ENCODE measurements around the gene ATAT1.
A peak's percentile ranks its signal among the peaks of the same experiment; 100 is the strongest.

Gene ATAT1

GRCh38 chr6:30591008-30591407 lies 35.7 kb upstream of the ATAT1 start (continued):
- TF ChIP-seq, protein P1, sequence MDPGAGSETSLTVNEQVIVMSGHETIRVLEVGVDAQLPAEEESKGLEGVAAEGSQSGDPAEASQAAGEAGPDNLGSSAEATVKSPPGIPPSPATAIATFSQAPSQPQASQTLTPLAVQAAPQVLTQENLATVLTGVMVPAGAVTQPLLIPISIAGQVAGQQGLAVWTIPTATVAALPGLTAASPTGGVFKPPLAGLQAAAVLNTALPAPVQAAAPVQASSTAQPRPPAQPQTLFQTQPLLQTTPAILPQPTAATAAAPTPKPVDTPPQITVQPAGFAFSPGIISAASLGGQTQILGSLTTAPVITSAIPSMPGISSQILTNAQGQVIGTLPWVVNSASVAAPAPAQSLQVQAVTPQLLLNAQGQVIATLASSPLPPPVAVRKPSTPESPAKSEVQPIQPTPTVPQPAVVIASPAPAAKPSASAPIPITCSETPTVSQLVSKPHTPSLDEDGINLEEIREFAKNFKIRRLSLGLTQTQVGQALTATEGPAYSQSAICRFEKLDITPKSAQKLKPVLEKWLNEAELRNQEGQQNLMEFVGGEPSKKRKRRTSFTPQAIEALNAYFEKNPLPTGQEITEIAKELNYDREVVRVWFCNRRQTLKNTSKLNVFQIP (CRISPR knock-in tag; IDR thresholded peaks at IDR 0.05; ENCODE audit: borderline replicate concordance, low read depth): no peak
- TF ChIP-seq OSR1 (CRISPR knock-in tag; IDR thresholded peaks at IDR 0.05) (no peak), RARB (CRISPR knock-in tag; IDR thresholded peaks at IDR 0.05) (no peak), ZC3H10 (CRISPR knock-in tag; IDR thresholded peaks at IDR 0.05) (no peak), ESRRG (CRISPR knock-in tag; IDR thresholded peaks at IDR 0.05) (no peak), ARNTL (CRISPR knock-in tag; IDR thresholded peaks at IDR 0.05; ENCODE audit: borderline replicate concordance, low read depth) (no peak)

GRCh38 chr6:30592287-30592686 lies 34.4 kb upstream of the ATAT1 start:
- ATAC-seq: no peak

GRCh38 chr6:30597315-30598144 lies 29.1 kb upstream of the ATAT1 start:
- peak; percentile 89 for ATAC-seq

More at GRCh38 chr6:30592287-30592686, 34.4 kb upstream of the ATAT1 start:
- TF ChIP-seq SNAI2 (CRISPR knock-in tag; IDR thresholded peaks at IDR 0.05): no peak
- no peak for TF ChIP-seq ZNF565 (CRISPR knock-in tag; conservative IDR thresholded peaks at IDR 0.05; ENCODE audit: low read depth)
- TF ChIP-seq, protein P1 (CRISPR knock-in tag; IDR thresholded peaks at IDR 0.05; ENCODE audit: borderline replicate concordance, low read depth): no peak
- no peak for TF ChIP-seq ZC3H10 (CRISPR knock-in tag; IDR thresholded peaks at IDR 0.05)
- no peak for TF ChIP-seq ESRRG (CRISPR knock-in tag; IDR thresholded peaks at IDR 0.05)
- TF ChIP-seq RARB (CRISPR knock-in tag; IDR thresholded peaks at IDR 0.05): no peak
- TF ChIP-seq ISL1 (CRISPR knock-in tag; IDR thresholded peaks at IDR 0.05): no peak
- no peak for TF ChIP-seq PATZ1 (CRISPR knock-in tag; IDR thresholded peaks at IDR 0.05; ENCODE audit: borderline replicate concordance)
- TF ChIP-seq TCF4 (CRISPR knock-in tag; IDR thresholded peaks at IDR 0.05; ENCODE audit: borderline replicate concordance): no peak
- no peak for TF ChIP-seq OSR1 (CRISPR knock-in tag; IDR thresholded peaks at IDR 0.05)
- no peak for TF ChIP-seq CSDC2 (CRISPR knock-in tag; IDR thresholded peaks at IDR 0.05)
- TF ChIP-seq CSRNP3 (CRISPR knock-in tag; IDR thresholded peaks at IDR 0.05): no peak
- TF ChIP-seq TOX (CRISPR knock-in tag; IDR thresholded peaks at IDR 0.05; ENCODE audit: borderline replicate concordance): no peak
- TF ChIP-seq CREB5 (CRISPR knock-in tag; IDR thresholded peaks at IDR 0.05; ENCODE audit: low read depth): no peak
- TF ChIP-seq PPARA (CRISPR knock-in tag; IDR thresholded peaks at IDR 0.05; ENCODE audit: borderline replicate concordance): no peak
- TF ChIP-seq ZFP3 (CRISPR knock-in tag; IDR thresholded peaks at IDR 0.05): no peak
- TF ChIP-seq ARNTL (CRISPR knock-in tag; IDR thresholded peaks at IDR 0.05; ENCODE audit: borderline replicate concordance, low read depth): no peak
- no peak for TF ChIP-seq ZFP30 (CRISPR knock-in tag; IDR thresholded peaks at IDR 0.05)
- TF ChIP-seq ZNF8 (CRISPR knock-in tag; IDR thresholded peaks at IDR 0.05): no peak
- no peak for TF ChIP-seq TSHZ2 (CRISPR knock-in tag; IDR thresholded peaks at IDR 0.05)
